Right cardiac atrium (tissue), 5 donors: ENCODE data around the gene GLTP. TPM values are rescaled to one million over a fixed set of nuclear protein-coding genes. Genes with fewer than 3 reads are reported as not detected.
"Not testable (repeated sequence)": the region's sequence is repeated elsewhere in the genome, so short reads cannot be mapped to it uniquely, and the experiment has no call there.

Source experiments
- ATAC-seq, 2 donors: fragments of 200-7000 bp; cut with Tn5 transposase; one replicate each; pipeline versions ENCODE4 v1.8.0 to v1.9.1; 2020; ENCODE audit warnings: moderate library complexity in 2 of 2, mild to moderate bottlenecking in 1 of 2
- DNase-seq, 3 donors: peaks; one replicate each; pipeline ENCODE4 v3.0.0-alpha.2; 2020
- H3K27ac ChIP-seq: one replicate; pipeline ENCODE4 v1.5.1; 2013; ENCODE audit warnings: mild to moderate bottlenecking, low read length, control low read depth, moderate library complexity
- H3K27me3 ChIP-seq: one replicate; pipeline ENCODE4 v1.6.1; 2013; ENCODE audit not compliant: control insufficient read depth, insufficient read depth
- H3K4me1 ChIP-seq: one replicate; pipeline ENCODE4 v1.6.1; 2013; ENCODE audit warnings: low read length; ENCODE audit not compliant: control insufficient read depth, insufficient read depth
- H3K4me3 ChIP-seq: one replicate; pipeline ENCODE4 v1.5.1; 2013; ENCODE audit warnings: low read length, control low read depth
- H3K9me3 ChIP-seq: one replicate; pipeline ENCODE4 v1.6.1; 2013; ENCODE audit warnings: low read length; ENCODE audit not compliant: control insufficient read depth
- WGBS: extraction: QIAGEN DNeasy Blood & Tissue Kit; methylation state at CpG from one replicate; pipeline ENCODE4 v1.1.7; 2013; 5-methylcytosine and 5-hydroxymethylcytosine counted together
- intact Hi-C, 4 donors: fragments of 100-400 bp; cut with DNase I; formaldehyde crosslinking; loops; one replicate each; pipeline versions ENCODE4 v1.11.0 to v1.14.0; 2022 to 2023
- polyA plus RNA-seq: library from polyadenylated mRNA; stranded (reverse); fragments of 200-250 nt; gene quantifications from one replicate; pipeline ENCODE4 v1.2.3, GENCODE V29; 2013
- total RNA-seq, 4 donors: library from RNA; stranded (reverse); fragmentation: NEBNext Ultra II Directional; extraction: Animal tissue kit (Norgen Biotek cat#: 25700); gene quantifications; one replicate each; pipeline ENCODE4 v1.2.1, GENCODE V29; 2021
- donor health status: healthy with polysubstance abuse.
- donor health status: DM: no; HTN: yes; CAD: no.
- donor health status: DM: no; HTN: no; CAD: no.
- donor health status: DM: no; HTN: yes; CAD: no; lungs with severe emphysema.
- donor health status: DM: yes; HTN: yes; CAD: no.

GLTP gene
- total and polyA plus RNA-seq, 5 donors: 20.5 to 26.8 (median 20.8) TPM

- no peak for DNase-seq
- intact Hi-C loops: loop anchor here in 2 of 4 donors (10.0 kb wide), 2 partner anchors 72 to 452 kb away; no protein-coding TSS in a partner anchor
- H3K27ac ChIP-seq: no peak overlapping the region
- H3K9me3 ChIP-seq: no peaks in the 10 kb centered on the region
- H3K27me3 ChIP-seq: no peaks in the 10 kb centered on the region
- peaks cover 10% of the 10 kb centered on the region for H3K4me1 ChIP-seq
- no peak for ATAC-seq
- no peak overlapping the region for H3K4me3 ChIP-seq
These were observed 3.9 kb downstream of the GLTP start for GRCh38 chr12:109876406-109876805.

DNA sequence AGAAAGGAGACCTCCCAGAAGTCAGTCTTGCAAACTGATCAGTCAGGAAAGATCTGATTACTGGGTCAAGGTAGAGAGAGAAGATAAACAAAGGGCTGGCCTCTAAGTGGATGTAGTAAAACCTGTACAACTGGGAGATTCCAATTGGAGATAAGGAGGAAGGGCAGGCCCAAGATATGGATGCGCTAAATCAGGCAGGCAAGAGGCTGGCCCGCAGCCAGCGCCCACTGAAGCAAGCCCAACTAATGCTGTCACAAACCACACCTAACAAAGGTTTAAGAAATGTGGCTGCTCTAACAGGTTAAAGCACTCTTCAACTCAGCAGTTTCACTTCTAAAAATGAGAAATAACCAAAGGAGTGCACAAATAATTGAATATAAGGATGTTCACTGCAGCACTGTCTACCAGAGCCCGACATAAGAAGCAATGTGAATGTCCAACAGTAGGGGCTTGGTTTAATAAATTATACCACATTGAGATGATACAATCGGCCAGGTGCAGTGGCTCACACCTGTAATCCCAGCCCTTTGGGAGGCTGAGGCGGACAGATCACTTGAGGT, 4.7 kb downstream of the GLTP start:
- Histone ChIP-seq H3K9me3 (no peaks in the 10 kb centered on the region), H3K4me3 (no peak overlapping the region), H3K27me3 (no peaks in the 10 kb centered on the region), H3K27ac (no peak overlapping the region), H3K4me1 (peaks cover 10% of the 10 kb centered on the region)
- intact Hi-C loops: loop anchor here in 2 of 4 donors (10.0 kb wide), 2 partner anchors 71 to 451 kb away; no protein-coding TSS in a partner anchor
- ATAC-seq: no peak
- 78% methylated on average over 6 of the region's 6 CpGs for WGBS
- no peak for DNase-seq

GRCh38 chr12:109873653-109874052, 6.7 kb downstream of the GLTP start:
- Histone ChIP-seq H3K27me3 (no peaks in the 10 kb centered on the region), H3K4me3 (no peak overlapping the region), H3K4me1 (peaks cover 3% of the 10 kb centered on the region), H3K27ac (no peak overlapping the region), H3K9me3 (no peaks in the 10 kb centered on the region)
- no peak for DNase-seq
- intact Hi-C loops: loop anchor here in 2 of 4 donors (10.0 kb wide), 2 partner anchors 69 to 449 kb away; no protein-coding TSS in a partner anchor
- 94% methylated on average over 6 of the region's 6 CpGs for WGBS
- ATAC-seq: no peak

DNA sequence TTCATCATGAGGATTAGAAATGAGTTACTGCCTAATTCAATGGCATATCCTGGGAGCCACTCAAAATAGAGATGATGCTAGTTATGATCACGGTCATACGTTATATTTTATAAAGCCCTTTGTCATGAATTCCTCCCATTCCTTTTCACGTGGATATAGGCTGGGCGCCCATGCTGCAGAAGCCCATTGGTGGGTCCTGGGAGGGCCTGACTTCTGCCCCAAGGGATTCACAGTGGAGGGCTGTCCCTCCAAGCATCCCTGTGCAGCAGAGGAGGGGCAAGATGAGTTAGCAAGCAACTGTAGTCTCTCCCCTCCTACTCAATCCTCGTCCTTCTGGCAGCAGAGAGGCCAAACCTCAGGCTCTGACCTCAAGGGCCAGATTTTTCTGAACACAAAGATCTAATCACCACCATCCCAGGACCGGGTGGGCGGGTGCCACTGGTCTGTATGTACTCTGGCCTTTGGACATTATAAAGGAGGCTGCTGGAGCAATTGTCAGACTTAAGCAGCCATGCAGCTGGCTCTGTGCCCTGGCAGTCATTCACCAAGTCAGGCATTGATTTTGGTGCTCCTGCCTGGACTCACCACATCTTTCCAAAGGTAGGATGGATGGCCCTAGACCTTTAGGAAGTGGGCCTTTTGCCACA, 8.6 kb downstream of the GLTP start:
- Histone ChIP-seq H3K27me3 (no peaks in the 10 kb centered on the region), H3K27ac (no peak overlapping the region), H3K9me3 (no peaks in the 10 kb centered on the region), H3K4me3 (no peak overlapping the region), H3K4me1 (no peaks in the 10 kb centered on the region)
- 66% methylated on average over 7 of the region's 7 CpGs for WGBS
- ATAC-seq (peak in 1 of 2 donors; percentile 21), DNase-seq (no peak)
- intact Hi-C loops: loop anchor here in 2 of 4 donors (10.0 kb wide), 2 partner anchors 67 to 447 kb away; no protein-coding TSS in a partner anchor

GRCh38 chr12:109870648-109871047, 9.7 kb downstream of the GLTP start:
- WGBS: 67% methylated on average over 2 of the region's 2 CpGs
- intact Hi-C loops: loop anchor here in 2 of 4 donors (10.0 kb wide), 2 partner anchors 66 to 446 kb away; no protein-coding TSS in a partner anchor
- DNase-seq: no peak
- no peak for ATAC-seq
- Histone ChIP-seq H3K9me3 (no peaks in the 10 kb centered on the region), H3K4me3 (no peak overlapping the region), H3K27me3 (no peaks in the 10 kb centered on the region), H3K4me1 (no peaks in the 10 kb centered on the region), H3K27ac (no peak overlapping the region)

DNA sequence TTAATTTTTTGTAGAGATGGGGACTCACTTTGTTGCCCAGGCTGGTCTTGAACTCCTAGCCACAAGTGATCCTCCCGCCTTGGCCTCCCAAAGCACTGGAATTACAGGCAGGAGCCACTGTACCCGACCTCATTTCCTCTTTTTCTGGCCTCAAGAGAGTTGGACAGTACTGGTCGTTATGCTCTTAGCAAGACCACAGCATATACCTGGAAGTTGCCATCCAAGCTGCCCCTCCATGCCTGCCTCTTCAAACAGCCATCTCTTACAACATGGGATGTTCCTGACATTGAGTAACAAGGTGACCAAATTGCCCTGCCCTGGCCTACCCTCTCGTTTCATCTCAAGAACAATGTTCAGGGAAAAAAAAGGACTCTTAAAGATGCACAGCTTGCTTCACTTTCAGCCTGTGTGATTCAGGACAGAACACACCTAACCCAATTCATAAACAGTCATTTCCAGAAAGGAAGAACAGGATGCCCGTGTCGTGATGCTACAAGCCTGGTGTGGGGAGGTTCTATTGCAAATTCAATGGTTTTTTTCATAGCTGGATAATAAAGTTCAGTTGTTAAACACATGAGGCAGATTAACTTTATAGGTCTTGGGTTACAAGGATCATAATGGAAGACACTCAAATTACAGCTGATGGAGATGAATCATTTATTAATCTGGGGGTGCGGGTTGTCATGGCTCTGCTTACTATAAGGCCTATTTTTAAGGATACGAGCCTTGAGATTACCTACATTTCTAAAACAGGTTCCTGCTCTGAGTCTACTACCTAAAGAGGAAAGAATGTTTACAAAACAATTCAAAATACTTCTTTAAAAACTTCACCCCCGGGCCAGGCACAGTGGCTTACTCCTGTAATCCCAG, 11.9 kb downstream of the GLTP start:
- WGBS: 81% methylated on average over 9 of the region's 9 CpGs
- no peak for ATAC-seq
- intact Hi-C loops: no loop called here
- H3K9me3 ChIP-seq: no peaks in the 10 kb centered on the region
- H3K4me3 ChIP-seq: no peak overlapping the region
- DNase-seq: no peak
- H3K4me1 ChIP-seq: peaks cover 5% of the 10 kb centered on the region
- H3K27ac ChIP-seq: no peak overlapping the region
- H3K27me3 ChIP-seq: no peaks in the 10 kb centered on the region

- intact Hi-C loops: no loop called here
- no peak overlapping the region for H3K4me3 ChIP-seq
- H3K27ac ChIP-seq: no peak overlapping the region
- ATAC-seq: no peak
- no peaks in the 10 kb centered on the region for H3K9me3 ChIP-seq
- no peak for DNase-seq
- peaks cover 5% of the 10 kb centered on the region for H3K4me1 ChIP-seq
- no peaks in the 10 kb centered on the region for H3K27me3 ChIP-seq
- 86% methylated on average over 3 of the region's 3 CpGs for WGBS
These were observed 15.4 kb downstream of the GLTP start for GRCh38 chr12:109864916-109865315.

DNA sequence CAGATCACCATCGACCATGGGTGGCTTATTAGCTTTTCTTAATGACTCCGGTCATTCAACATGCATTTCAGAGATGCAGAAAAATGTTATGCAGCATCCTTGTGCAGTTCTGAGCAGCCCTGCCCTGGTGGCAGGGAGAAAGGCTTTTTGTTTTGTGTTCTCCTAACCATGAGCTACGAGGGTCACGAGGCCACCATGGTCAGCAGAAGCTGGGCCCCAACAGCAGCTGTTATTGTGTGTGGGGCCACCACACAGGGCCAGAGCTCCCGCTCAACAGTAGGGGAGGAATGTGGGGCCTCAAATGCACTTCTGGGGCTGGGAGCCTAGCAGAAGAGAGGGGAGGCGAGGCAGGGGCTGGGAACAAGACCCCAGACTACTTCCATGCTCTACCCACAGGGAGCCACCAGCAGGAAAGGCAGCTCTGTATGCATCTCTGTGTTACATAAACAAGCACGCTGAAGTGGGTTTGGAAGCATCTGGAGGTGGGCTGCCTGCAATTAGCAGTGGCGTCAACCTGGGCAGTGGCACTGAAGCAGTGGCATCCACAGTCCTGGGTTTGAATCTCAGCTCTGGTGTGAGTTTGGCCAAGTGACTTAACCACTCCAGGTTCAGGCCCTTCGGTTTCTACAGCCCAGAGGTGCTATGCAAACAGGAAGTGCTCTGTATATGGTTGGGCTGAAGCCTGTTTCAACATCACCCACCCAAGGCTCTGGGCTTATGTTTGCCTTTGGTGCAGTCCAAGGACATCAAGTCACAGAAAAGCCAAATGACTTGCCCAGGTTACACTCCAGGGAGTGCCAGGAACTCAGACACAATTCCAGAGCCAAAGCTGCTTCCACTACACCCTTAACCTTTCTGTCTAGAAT, 16.3 kb downstream of the GLTP start:
- Histone ChIP-seq H3K4me3 (no peak overlapping the region), H3K9me3 (no peaks in the 10 kb centered on the region), H3K27me3 (no peaks in the 10 kb centered on the region), H3K4me1 (peaks cover 5% of the 10 kb centered on the region), H3K27ac (no peak overlapping the region)
- DNase-seq (no peak), ATAC-seq (peak; percentile 75 to 79)
- WGBS: 75% methylated on average over 9 of the region's 9 CpGs
- intact Hi-C loops: no loop called here

GRCh38 chr12:109862491-109862890, 17.9 kb downstream of the GLTP start:
- H3K9me3 ChIP-seq, intact Hi-C loops, H3K4me3 ChIP-seq, H3K27me3 ChIP-seq, DNase-seq, H3K27ac ChIP-seq, ATAC-seq, H3K4me1 ChIP-seq: not testable (repeated sequence)
- WGBS: 92% methylated on average over 9 of the region's 9 CpGs

DNA sequence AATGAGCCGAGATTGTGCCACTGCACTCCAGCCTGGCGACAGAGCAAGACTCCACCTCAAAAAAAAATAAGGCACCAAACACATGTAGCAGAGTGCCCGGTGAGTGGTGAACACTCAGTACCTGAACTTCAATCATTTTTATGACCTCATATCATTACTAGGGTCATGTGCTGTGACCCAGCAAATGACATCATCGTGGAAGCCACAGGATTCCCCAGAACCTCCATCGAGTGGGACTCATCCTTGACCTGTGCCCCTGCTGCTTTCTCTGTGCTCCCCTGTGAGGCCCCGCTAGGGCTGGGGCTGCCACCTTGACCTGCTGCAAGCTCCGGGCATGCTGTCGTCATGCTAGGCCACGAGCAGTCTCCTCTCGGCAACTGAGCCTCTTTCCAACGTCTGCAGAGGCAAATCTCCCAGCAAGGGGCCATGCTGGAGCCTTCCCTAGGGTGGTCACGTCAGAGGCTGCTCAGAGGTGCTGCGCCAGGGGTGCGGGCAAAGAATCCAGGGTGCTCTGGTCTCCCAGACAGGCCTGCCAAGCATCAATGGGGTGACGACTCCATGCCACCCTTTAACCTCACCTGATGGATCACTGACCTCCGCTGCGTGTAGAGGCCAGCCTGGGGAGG, 18.5 kb downstream of the GLTP start:
- H3K4me3 ChIP-seq: no peak overlapping the region
- WGBS: 80% methylated on average over 17 of the region's 17 CpGs
- DNase-seq (no peak), ATAC-seq (peak in 1 of 2 donors; percentile 20)
- no peaks in the 10 kb centered on the region for H3K9me3 ChIP-seq
- peaks cover 5% of the 10 kb centered on the region for H3K4me1 ChIP-seq
- no peak overlapping the region for H3K27ac ChIP-seq
- intact Hi-C loops: no loop called here
- no peaks in the 10 kb centered on the region for H3K27me3 ChIP-seq
